HCEC 1CT (cell line): ENCODE measurements around the gene DNAJC22.

Source experiments
- DNase-seq: peaks from one replicate; pipeline ENCODE4 v3.0.0-alpha.2; 2017

The DNAJC22 gene

GRCh38 chr12:49345051-49345824, 1.4 kb upstream of the DNAJC22 start:
- DNase-seq = no peak

- DNase-seq = no peak
Observed at GRCh38 chr12:49345825-49346658, 646 bp upstream of the DNAJC22 start.

GRCh38 chr12:49347311-49348193, 864 bp downstream of the DNAJC22 start:
- DNase-seq = peak; percentile 74

GRCh38 chr12:49348781-49349180, 2.1 kb downstream of the DNAJC22 start:
- DNase-seq = no peak

GRCh38 chr12:49349266-49349665, 2.6 kb downstream of the DNAJC22 start:
- no peak for DNase-seq

- DNase-seq = no peak
Observed at GRCh38 chr12:49352351-49352750, 5.7 kb downstream of the DNAJC22 start.

GRCh38 chr12:49355913-49356312, 9.2 kb downstream of the DNAJC22 start:
- DNase-seq = no peak

- DNase-seq = peak; percentile 74
Observed at GRCh38 chr12:49357103-49357678, 10.5 kb downstream of the DNAJC22 start.

GRCh38 chr12:49358483-49359141, 11.9 kb downstream of the DNAJC22 start:
- DNase-seq = peak; percentile 63

GRCh38 chr12:49359671-49360070, 13.0 kb downstream of the DNAJC22 start:
- DNase-seq = no peak

- no peak for DNase-seq
Observed at GRCh38 chr12:49362077-49362476, 15.4 kb downstream of the DNAJC22 start.

GRCh38 chr12:49364989-49365388, 18.3 kb downstream of the DNAJC22 start:
- peak; percentile 85 for DNase-seq

GRCh38 chr12:49365542-49365941, 18.9 kb downstream of the DNAJC22 start:
- peak; percentile 67 for DNase-seq

- DNase-seq = no peak
Observed at GRCh38 chr12:49366096-49366651, 19.5 kb downstream of the DNAJC22 start.

GRCh38 chr12:49366652-49367380, 20.1 kb downstream of the DNAJC22 start:
- DNase-seq = peak; percentile 90

GRCh38 chr12:49367381-49368239, 20.9 kb downstream of the DNAJC22 start, which contains the start of gene SPATS2:
TSS of gene SPATS2 (plus strand) at chr12:49367462. CDS start at chr12:49461013, 93,551 bp downstream.
- peak; percentile 27 for DNase-seq

- no peak for DNase-seq
Observed at GRCh38 chr12:49368240-49368600, 21.5 kb downstream of the DNAJC22 start.

- DNase-seq = peak; percentile 59
Observed at GRCh38 chr12:49369411-49370145, 22.9 kb downstream of the DNAJC22 start.

GRCh38 chr12:49370539-49370938, 23.9 kb downstream of the DNAJC22 start:
- no peak for DNase-seq
